Erythroblast (primary cell): ENCODE results near the gene TMOD2.

ENCODE experiments used
- GATA1 ChIP-seq: IDR thresholded peaks from 2 replicates; pipeline ENCODE4 v1.6.1; 2011; ENCODE audit warnings: low read depth, mild to moderate bottlenecking, control low read depth, low read length, moderate library complexity
- POLR2A ChIP-seq: IDR thresholded peaks from 2 replicates; pipeline ENCODE4 v1.6.1; 2011; ENCODE audit warnings: mild to moderate bottlenecking, low read length

- TF ChIP-seq POLR2A (peak; percentile 21), GATA1 (no peak)
These were observed 24.9 kb upstream of the TMOD2 start for GRCh38 chr15:51726302-51727073.
